ENCODE measurements around the gene FADS6.

The FADS6 gene

GRCh38 chr17:74850914-74851313, 42.5 kb downstream of the FADS6 start:
- Histone ChIP-seq H3K18ac (ENCODE audit: low read length) (no peak overlapping the region), H3K79me1 (ENCODE audit: low read depth, low read length) (peaks cover 3% of the 10 kb centered on the region), H3K4ac (ENCODE audit: low read length) (no peak overlapping the region), H3K4me1 (ENCODE audit: control insufficient read depth in 2 of 2, insufficient read depth in 1 of 2, low read depth in 1 of 2, low read length in 2 of 2) (peaks cover 4 to 6% of the 10 kb centered on the region in 2 donors), H4K8ac (ENCODE audit: low read depth, low read length) (no peak overlapping the region), H2BK15ac (ENCODE audit: low read length) (no peak overlapping the region), H2BK5ac (ENCODE audit: low read length) (no peak overlapping the region), H3K14ac (ENCODE audit: low read length) (no peak overlapping the region), H3K9me3 (replicated peaks in 1 of 2; ENCODE audit: control insufficient read depth in 2 of 2, insufficient read depth in 1 of 2, low read depth in 1 of 2, low read length in 2 of 2) (peaks cover 0 to 2% of the 10 kb centered on the region in 2 donors), H3K4me3 (ENCODE audit: low read length in 2 of 2) (no peak overlapping the region), H3K36me3 (replicated peaks in 1 of 2; ENCODE audit: control insufficient read depth in 2 of 2, insufficient read depth in 2 of 2, low read length in 2 of 2) (no peaks in the 10 kb centered on the region), H4K91ac (ENCODE audit: low read depth, low read length, poor library complexity) (no peak overlapping the region), H3K27me3 (ENCODE audit: control insufficient read depth in 3 of 3, insufficient read depth in 3 of 3, low read depth in 1 of 3, low read length in 3 of 3) (peaks cover 0 to 63% (median 61%) of the 10 kb centered on the region in 3 experiments), H2BK120ac (ENCODE audit: low read depth, low read length) (no peak overlapping the region), H3K9ac (ENCODE audit: low read depth, low read length, poor library complexity) (no peak overlapping the region), H3K27ac (replicated peaks; ENCODE audit: low read length) (no peak overlapping the region), H2BK12ac (ENCODE audit: low read length) (no peak overlapping the region), H2AK5ac (ENCODE audit: low read depth, low read length) (no peak overlapping the region), H2AFZ (ENCODE audit: low read length) (no peak overlapping the region), H3K4me2 (ENCODE audit: insufficient read depth, low read length, poor library complexity, severe bottlenecking) (no peak overlapping the region), H3K23ac (ENCODE audit: low read depth, low read length, poor library complexity) (no peak overlapping the region)
- WGBS, 2 donors (ENCODE audit: extremely low coverage in 2 of 2, insufficient read length in 2 of 2, insufficient replicate concordance in 1 of 2) = no CpG with 5 or more reads among the region's 3 CpGs
- DNase-seq (ENCODE audit: low spot score) = no peak

DNA sequence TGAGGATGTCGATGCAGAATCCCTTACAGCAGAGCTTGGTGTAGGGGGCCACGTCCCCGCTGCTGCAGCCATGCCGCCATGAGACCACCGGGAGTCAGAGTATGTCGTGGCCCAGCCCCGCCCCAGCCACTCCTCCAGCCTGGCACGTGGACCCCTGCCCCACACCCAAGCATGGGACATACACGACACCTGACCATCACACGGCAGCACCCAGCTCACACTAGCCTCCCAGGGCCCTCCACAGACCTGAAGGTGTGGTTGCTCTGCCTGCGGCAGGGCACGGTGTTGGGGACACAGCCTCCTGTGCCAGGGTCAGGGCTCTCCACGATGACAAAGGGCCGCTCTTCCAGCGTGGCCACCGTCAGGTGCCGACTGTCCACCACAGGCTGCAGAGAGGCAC, 43.1 kb downstream of the FADS6 start:
- Histone ChIP-seq H2BK5ac (ENCODE audit: low read length) (no peak overlapping the region), H2BK12ac (ENCODE audit: low read length) (no peak overlapping the region), H4K91ac (ENCODE audit: low read depth, low read length, poor library complexity) (peak overlapping the region; percentile 12), H3K4ac (ENCODE audit: low read length) (no peak overlapping the region), H3K23ac (ENCODE audit: low read depth, low read length, poor library complexity) (peak overlapping the region; percentile 55), H2AK5ac (ENCODE audit: low read depth, low read length) (peak overlapping the region; percentile 81), H2BK120ac (ENCODE audit: low read depth, low read length) (peak overlapping the region; percentile 8), H2BK15ac (ENCODE audit: low read length) (peak overlapping the region; percentile 49), H3K27ac (replicated peaks; ENCODE audit: low read length) (no peak overlapping the region), H2AFZ (ENCODE audit: low read length) (no peak overlapping the region), H3K4me2 (ENCODE audit: insufficient read depth, low read length, poor library complexity, severe bottlenecking) (no peak overlapping the region), H3K14ac (ENCODE audit: low read length) (peak overlapping the region; percentile 56), H3K4me1 (ENCODE audit: control insufficient read depth in 2 of 2, insufficient read depth in 1 of 2, low read depth in 1 of 2, low read length in 2 of 2) (peaks cover 4 to 6% of the 10 kb centered on the region in 2 donors), H3K9me3 (replicated peaks in 1 of 2; ENCODE audit: control insufficient read depth in 2 of 2, insufficient read depth in 1 of 2, low read depth in 1 of 2, low read length in 2 of 2) (peaks cover 0 to 2% of the 10 kb centered on the region in 2 donors), H3K36me3 (replicated peaks in 1 of 2; ENCODE audit: control insufficient read depth in 2 of 2, insufficient read depth in 2 of 2, low read length in 2 of 2) (no peaks in the 10 kb centered on the region), H3K4me3 (ENCODE audit: low read length in 2 of 2) (no peak overlapping the region), H3K18ac (ENCODE audit: low read length) (peak overlapping the region; percentile 71), H3K9ac (ENCODE audit: low read depth, low read length, poor library complexity) (peak overlapping the region; percentile 4), H3K79me1 (ENCODE audit: low read depth, low read length) (peaks cover 3% of the 10 kb centered on the region), H4K8ac (ENCODE audit: low read depth, low read length) (no peak overlapping the region), H3K27me3 (ENCODE audit: control insufficient read depth in 3 of 3, insufficient read depth in 3 of 3, low read depth in 1 of 3, low read length in 3 of 3) (peaks cover 0 to 60% (median 57%) of the 10 kb centered on the region in 3 experiments)
- no CpG with 5 or more reads among the region's 17 CpGs for WGBS, 2 donors (ENCODE audit: extremely low coverage in 2 of 2, insufficient read length in 2 of 2, insufficient replicate concordance in 1 of 2)
- DNase-seq (ENCODE audit: low spot score) = no peak

- Histone ChIP-seq H3K27ac (replicated peaks; ENCODE audit: low read length) (no peak overlapping the region), H3K9ac (ENCODE audit: low read depth, low read length, poor library complexity) (no peak overlapping the region), H4K91ac (ENCODE audit: low read depth, low read length, poor library complexity) (no peak overlapping the region), H3K9me3 (replicated peaks in 1 of 2; ENCODE audit: control insufficient read depth in 2 of 2, insufficient read depth in 1 of 2, low read depth in 1 of 2, low read length in 2 of 2) (peaks cover 0 to 2% of the 10 kb centered on the region in 2 donors), H3K79me1 (ENCODE audit: low read depth, low read length) (peaks cover under 1% of the 10 kb centered on the region), H3K4ac (ENCODE audit: low read length) (no peak overlapping the region), H4K8ac (ENCODE audit: low read depth, low read length) (no peak overlapping the region), H3K14ac (ENCODE audit: low read length) (no peak overlapping the region), H3K4me1 (ENCODE audit: control insufficient read depth in 2 of 2, insufficient read depth in 1 of 2, low read depth in 1 of 2, low read length in 2 of 2) (peaks cover 4 to 6% of the 10 kb centered on the region in 2 donors), H2BK5ac (ENCODE audit: low read length) (peak overlapping the region; percentile 13), H3K4me2 (ENCODE audit: insufficient read depth, low read length, poor library complexity, severe bottlenecking) (no peak overlapping the region), H3K36me3 (replicated peaks in 1 of 2; ENCODE audit: control insufficient read depth in 2 of 2, insufficient read depth in 2 of 2, low read length in 2 of 2) (no peaks in the 10 kb centered on the region), H2AK5ac (ENCODE audit: low read depth, low read length) (peak overlapping the region; percentile 37), H3K4me3 (ENCODE audit: low read length in 2 of 2) (no peak overlapping the region), H2AFZ (ENCODE audit: low read length) (no peak overlapping the region), H3K27me3 (ENCODE audit: control insufficient read depth in 3 of 3, insufficient read depth in 3 of 3, low read depth in 1 of 3, low read length in 3 of 3) (peaks cover 0 to 55% (median 44%) of the 10 kb centered on the region in 3 experiments), H2BK120ac (ENCODE audit: low read depth, low read length) (no peak overlapping the region), H2BK15ac (ENCODE audit: low read length) (no peak overlapping the region), H3K18ac (ENCODE audit: low read length) (peak overlapping the region; percentile 57), H2BK12ac (ENCODE audit: low read length) (no peak overlapping the region), H3K23ac (ENCODE audit: low read depth, low read length, poor library complexity) (no peak overlapping the region)
- DNase-seq (ENCODE audit: low spot score) = no peak
- no CpG with 5 or more reads among the region's 9 CpGs for WGBS, 2 donors (ENCODE audit: extremely low coverage in 2 of 2, insufficient read length in 2 of 2, insufficient replicate concordance in 1 of 2)
Observed at GRCh38 chr17:74848656-74849399, 44.6 kb downstream of the FADS6 start.

DNA sequence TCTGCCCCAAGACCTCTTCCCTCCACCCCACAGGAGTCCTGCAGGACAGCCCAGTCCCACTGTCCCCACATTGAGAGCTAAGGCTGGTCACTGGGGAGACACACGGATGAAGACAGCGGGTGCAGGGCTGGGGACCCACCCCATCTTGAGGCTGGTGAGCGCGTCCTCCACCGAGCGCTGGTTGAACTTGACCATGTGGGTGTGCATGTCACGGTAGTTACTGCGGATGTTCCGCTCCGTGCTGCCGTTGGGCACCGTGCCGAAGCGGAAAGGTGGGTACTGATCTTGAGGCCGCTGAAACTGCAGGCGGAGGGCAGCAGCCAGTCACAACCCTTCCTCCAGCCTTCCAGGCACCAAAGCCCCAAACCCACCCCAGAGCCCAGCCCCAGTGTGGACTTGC, 46.8 kb downstream of the FADS6 start:
- H3K4me2 ChIP-seq (ENCODE audit: insufficient read depth, low read length, poor library complexity, severe bottlenecking) = no peak overlapping the region
- no peak overlapping the region for H3K4ac ChIP-seq (ENCODE audit: low read length)
- peaks cover 4 to 55% (median 37%) of the 10 kb centered on the region in 3 experiments for H3K27me3 ChIP-seq (ENCODE audit: control insufficient read depth in 3 of 3, insufficient read depth in 3 of 3, low read depth in 1 of 3, low read length in 3 of 3)
- no peak overlapping the region for H2BK12ac ChIP-seq (ENCODE audit: low read length)
- H4K91ac ChIP-seq (ENCODE audit: low read depth, low read length, poor library complexity) = no peak overlapping the region
- no peak overlapping the region for H2BK120ac ChIP-seq (ENCODE audit: low read depth, low read length)
- no peak overlapping the region for H2AFZ ChIP-seq (ENCODE audit: low read length)
- no peak overlapping the region for H3K9ac ChIP-seq (ENCODE audit: low read depth, low read length, poor library complexity)
- no CpG with 5 or more reads among the region's 16 CpGs for WGBS, 2 donors (ENCODE audit: extremely low coverage in 2 of 2, insufficient read length in 2 of 2, insufficient replicate concordance in 1 of 2)
- H3K14ac ChIP-seq (ENCODE audit: low read length) = peak overlapping the region; percentile 47
- peaks cover 2% of the 10 kb centered on the region for H3K79me1 ChIP-seq (ENCODE audit: low read depth, low read length)
- H4K8ac ChIP-seq (ENCODE audit: low read depth, low read length) = no peak overlapping the region
- no peak overlapping the region for H3K18ac ChIP-seq (ENCODE audit: low read length)
- H2BK15ac ChIP-seq (ENCODE audit: low read length) = no peak overlapping the region
- DNase-seq (ENCODE audit: low spot score) = no peak
- H3K36me3 ChIP-seq (replicated peaks in 1 of 2; ENCODE audit: control insufficient read depth in 2 of 2, insufficient read depth in 2 of 2, low read length in 2 of 2) = no peaks in the 10 kb centered on the region
- no peak overlapping the region for H2BK5ac ChIP-seq (ENCODE audit: low read length)
- no peak overlapping the region for H3K27ac ChIP-seq (replicated peaks; ENCODE audit: low read length)
- H3K23ac ChIP-seq (ENCODE audit: low read depth, low read length, poor library complexity) = no peak overlapping the region
- H3K4me1 ChIP-seq (ENCODE audit: control insufficient read depth in 2 of 2, insufficient read depth in 1 of 2, low read depth in 1 of 2, low read length in 2 of 2) = peaks cover 1 to 2% of the 10 kb centered on the region in 2 donors
- H2AK5ac ChIP-seq (ENCODE audit: low read depth, low read length) = no peak overlapping the region
- peaks cover 0 to 2% of the 10 kb centered on the region in 2 donors for H3K9me3 ChIP-seq (replicated peaks in 1 of 2; ENCODE audit: control insufficient read depth in 2 of 2, insufficient read depth in 1 of 2, low read depth in 1 of 2, low read length in 2 of 2)
- no peak overlapping the region for H3K4me3 ChIP-seq (ENCODE audit: low read length in 2 of 2)

Measured in neuronal stem cell (in vitro differentiated cells).